Erythroblast (primary cell): ENCODE data around the gene ABCG2.

ENCODE experiments used
- GATA1 ChIP-seq: IDR thresholded peaks from 2 replicates; pipeline ENCODE4 v1.6.1; 2011; ENCODE audit warnings: low read depth, mild to moderate bottlenecking, control low read depth, low read length, moderate library complexity
- POLR2A ChIP-seq: IDR thresholded peaks from 2 replicates; pipeline ENCODE4 v1.6.1; 2011; ENCODE audit warnings: mild to moderate bottlenecking, low read length

DNA sequence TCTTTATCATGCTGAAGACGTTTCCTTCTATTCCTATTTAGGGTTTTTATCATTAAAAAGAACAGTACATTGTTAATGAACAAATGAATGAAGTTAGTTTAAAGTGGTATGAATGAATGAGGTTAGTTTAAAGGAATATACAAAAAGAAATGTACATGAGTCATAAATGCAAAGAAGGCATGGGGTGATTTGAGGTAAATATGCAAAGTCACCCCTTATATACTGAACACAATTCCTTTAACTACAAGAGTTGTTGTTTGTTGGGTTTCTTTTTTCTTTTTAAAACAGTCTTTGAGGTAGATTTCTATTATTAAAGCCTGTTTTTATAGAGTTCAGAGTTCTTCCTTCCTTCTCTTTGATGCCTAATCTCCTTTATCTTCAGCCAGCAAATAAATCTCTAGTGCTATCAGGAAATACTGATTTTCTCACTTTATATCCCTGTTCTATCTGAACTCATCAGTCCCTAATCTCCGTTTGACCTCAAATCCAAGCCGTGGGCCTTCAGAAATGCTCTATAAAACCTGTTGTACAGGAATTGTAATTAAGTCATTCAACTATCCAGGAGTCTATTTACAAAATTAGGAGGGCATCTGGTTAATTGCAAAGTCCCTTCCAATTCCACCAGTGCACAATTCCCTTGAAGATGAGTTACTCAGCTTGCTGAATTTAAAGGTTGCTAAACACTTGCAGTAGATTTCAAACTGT is 31.6 kb upstream of the ABCG2 start:
- TF ChIP-seq POLR2A: no peak
- TF ChIP-seq GATA1: no peak
